ENCODE data around the gene STX4. TPM values are rescaled to one million over a fixed set of nuclear protein-coding genes. Genes with fewer than 3 reads are reported as not detected.

The STX4 gene
- polyA plus RNA-seq, 1 donor (not counting 4 experiments of a cell fraction or from before 2014, with no cell fraction given), result 43.6 TPM

DNA sequence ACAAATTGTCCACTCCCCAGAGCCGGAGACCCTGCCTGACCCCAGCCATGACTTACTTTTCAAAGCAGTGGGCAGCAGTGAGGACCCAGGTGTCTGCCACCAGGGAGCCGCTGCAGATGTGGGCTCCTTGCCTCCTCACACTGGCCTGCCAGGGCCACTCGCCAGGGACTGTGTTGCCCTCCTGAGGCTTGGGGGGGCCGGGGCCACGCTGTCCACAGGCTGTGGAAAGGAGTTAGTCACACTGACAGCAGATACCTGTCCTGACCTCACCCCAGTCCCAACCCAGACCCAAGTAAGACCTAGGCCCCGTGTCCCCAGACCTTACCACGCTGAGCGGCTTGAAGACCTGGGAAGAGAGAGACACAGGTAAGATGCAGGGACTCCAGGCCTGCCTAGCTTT is 54.1 kb downstream of the STX4 start:
- no peak overlapping the region for H2AFZ ChIP-seq (ENCODE audit: control insufficient read depth, low read length)
- H3K4me3 ChIP-seq (ENCODE audit: control insufficient read depth in 2 of 3, extremely low read depth in 1 of 3, insufficient read depth in 2 of 3, low read depth in 1 of 3, low read length in 3 of 3), result no peak overlapping the region
- no peak for TF ChIP-seq EZH2 (IDR thresholded peaks at IDR 0.05; ENCODE audit: low read length)
- TF ChIP-seq, protein P1, sequence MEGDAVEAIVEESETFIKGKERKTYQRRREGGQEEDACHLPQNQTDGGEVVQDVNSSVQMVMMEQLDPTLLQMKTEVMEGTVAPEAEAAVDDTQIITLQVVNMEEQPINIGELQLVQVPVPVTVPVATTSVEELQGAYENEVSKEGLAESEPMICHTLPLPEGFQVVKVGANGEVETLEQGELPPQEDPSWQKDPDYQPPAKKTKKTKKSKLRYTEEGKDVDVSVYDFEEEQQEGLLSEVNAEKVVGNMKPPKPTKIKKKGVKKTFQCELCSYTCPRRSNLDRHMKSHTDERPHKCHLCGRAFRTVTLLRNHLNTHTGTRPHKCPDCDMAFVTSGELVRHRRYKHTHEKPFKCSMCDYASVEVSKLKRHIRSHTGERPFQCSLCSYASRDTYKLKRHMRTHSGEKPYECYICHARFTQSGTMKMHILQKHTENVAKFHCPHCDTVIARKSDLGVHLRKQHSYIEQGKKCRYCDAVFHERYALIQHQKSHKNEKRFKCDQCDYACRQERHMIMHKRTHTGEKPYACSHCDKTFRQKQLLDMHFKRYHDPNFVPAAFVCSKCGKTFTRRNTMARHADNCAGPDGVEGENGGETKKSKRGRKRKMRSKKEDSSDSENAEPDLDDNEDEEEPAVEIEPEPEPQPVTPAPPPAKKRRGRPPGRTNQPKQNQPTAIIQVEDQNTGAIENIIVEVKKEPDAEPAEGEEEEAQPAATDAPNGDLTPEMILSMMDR (optimal IDR thresholded peaks at IDR 0.05 in 1 of 3, IDR thresholded peaks at IDR 0.05 in 1 of 3, conservative IDR thresholded peaks at IDR 0.05 in 1 of 3; ENCODE audit: extremely low read depth in 1 of 3, insufficient read depth in 2 of 3, low read length in 3 of 3), result no peak
- H3K79me2 ChIP-seq (ENCODE audit: control insufficient read depth, insufficient read depth, low read length), result peaks cover 11% of the 10 kb centered on the region
- no peaks in the 10 kb centered on the region for H4K20me1 ChIP-seq (ENCODE audit: control insufficient read depth, extremely low read depth, insufficient read depth, low read length)
- no peak overlapping the region for H3K4me2 ChIP-seq (ENCODE audit: control insufficient read depth, extremely low read depth, insufficient read depth, low read depth, low read length)
- peaks cover 8 to 14% of the 10 kb centered on the region in 2 experiments for H3K36me3 ChIP-seq (ENCODE audit: control insufficient read depth in 2 of 2, extremely low read depth in 1 of 2, insufficient read depth in 2 of 2, low read length in 2 of 2)
- H3K9me3 ChIP-seq (ENCODE audit: control insufficient read depth, low read depth, low read length), result no peaks in the 10 kb centered on the region
- H3K27ac ChIP-seq (ENCODE audit: control insufficient read depth, insufficient read depth, low read length), result no peak overlapping the region
- peaks cover 12% of the 10 kb centered on the region for H3K4me1 ChIP-seq (ENCODE audit: control insufficient read depth, extremely low read depth, insufficient read depth, low read length)
- DNase-seq (ENCODE audit: low read depth, low spot score) (no peak), FAIRE-seq (no peak)
- dilution Hi-C loops (cut with MboI; ENCODE audit: extremely low pct_ligation_motif_present, low sequenced_read_pairs), result no loop called here
- no peak overlapping the region for H3K9ac ChIP-seq (ENCODE audit: control insufficient read depth, extremely low read depth, insufficient read depth, low read length)
- no peaks in the 10 kb centered on the region for H3K9me1 ChIP-seq (ENCODE audit: control insufficient read depth, extremely low read depth, insufficient read depth, low read length)
- no peaks in the 10 kb centered on the region for H3K27me3 ChIP-seq (ENCODE audit: control insufficient read depth, extremely low read depth, insufficient read depth, low read length)

DNA sequence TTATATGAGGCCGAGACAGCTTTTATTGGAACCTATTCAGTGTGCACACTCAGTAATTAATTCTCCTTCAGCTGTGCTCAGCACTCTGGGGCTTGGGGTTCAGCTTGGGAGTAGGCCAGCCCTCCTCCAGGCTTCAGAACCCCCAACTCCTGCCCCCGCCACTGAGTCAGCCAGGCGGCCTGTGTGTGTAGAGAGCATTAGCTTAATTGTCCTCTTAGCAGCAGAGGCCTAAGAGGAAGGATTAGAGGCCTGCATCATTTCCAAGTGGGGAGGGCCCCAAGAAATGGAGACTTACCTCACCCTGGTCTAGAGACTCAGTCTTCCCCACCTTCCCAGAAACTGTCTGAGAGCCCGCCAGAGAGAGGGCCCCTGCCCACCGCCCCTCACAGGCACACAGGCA is 54.6 kb downstream of the STX4 start:
- Histone ChIP-seq H3K27ac (ENCODE audit: control insufficient read depth, insufficient read depth, low read length) (no peak overlapping the region), H3K4me1 (ENCODE audit: control insufficient read depth, extremely low read depth, insufficient read depth, low read length) (peaks cover 12% of the 10 kb centered on the region), H3K27me3 (ENCODE audit: control insufficient read depth, extremely low read depth, insufficient read depth, low read length) (no peaks in the 10 kb centered on the region), H3K9me1 (ENCODE audit: control insufficient read depth, extremely low read depth, insufficient read depth, low read length) (no peaks in the 10 kb centered on the region), H3K4me3 (ENCODE audit: control insufficient read depth in 2 of 3, extremely low read depth in 1 of 3, insufficient read depth in 2 of 3, low read depth in 1 of 3, low read length in 3 of 3) (no peak overlapping the region), H3K9me3 (ENCODE audit: control insufficient read depth, low read depth, low read length) (no peaks in the 10 kb centered on the region), H3K79me2 (ENCODE audit: control insufficient read depth, insufficient read depth, low read length) (peaks cover 16% of the 10 kb centered on the region), H3K9ac (ENCODE audit: control insufficient read depth, extremely low read depth, insufficient read depth, low read length) (no peak overlapping the region), H4K20me1 (ENCODE audit: control insufficient read depth, extremely low read depth, insufficient read depth, low read length) (no peaks in the 10 kb centered on the region), H2AFZ (ENCODE audit: control insufficient read depth, low read length) (no peak overlapping the region), H3K36me3 (ENCODE audit: control insufficient read depth in 2 of 2, extremely low read depth in 1 of 2, insufficient read depth in 2 of 2, low read length in 2 of 2) (peaks cover 7 to 12% of the 10 kb centered on the region in 2 experiments), H3K4me2 (ENCODE audit: control insufficient read depth, extremely low read depth, insufficient read depth, low read depth, low read length) (no peak overlapping the region)
- no peak for FAIRE-seq
- TF ChIP-seq, protein P1 (optimal IDR thresholded peaks at IDR 0.05 in 1 of 3, IDR thresholded peaks at IDR 0.05 in 1 of 3, conservative IDR thresholded peaks at IDR 0.05 in 1 of 3; ENCODE audit: extremely low read depth in 1 of 3, insufficient read depth in 2 of 3, low read length in 3 of 3), result no peak
- no peak for TF ChIP-seq EZH2 (IDR thresholded peaks at IDR 0.05; ENCODE audit: low read length)
- dilution Hi-C loops (cut with MboI; ENCODE audit: extremely low pct_ligation_motif_present, low sequenced_read_pairs), result no loop called here
- DNase-seq (ENCODE audit: low read depth, low spot score), result no peak
